ENCODE results near the gene KIFAP3. TPM values are rescaled to one million over a fixed set of nuclear protein-coding genes. Genes with fewer than 3 reads are reported as not detected.
"Not testable (repeated sequence)": the region's sequence is repeated elsewhere in the genome, so short reads cannot be mapped to it uniquely, and the experiment has no call there.

Gene KIFAP3
- total RNA-seq, 2 donors from 2014 or later = 23.2 to 27.1 TPM

- peaks cover 0 to 5% of the 10 kb centered on the region in 2 donors for H3K9me3 Mint-ChIP-seq
- H3K4me3 Mint-ChIP-seq = no peak overlapping the region
- ATAC-seq (replicated peaks in 1 of 2) = no peak
- peaks cover 27% of the 10 kb centered on the region for H3K4me1 Mint-ChIP-seq (ENCODE audit: low read depth)
- H3K27me3 Mint-ChIP-seq (ENCODE audit: low read depth) = no peaks in the 10 kb centered on the region
- peaks cover 3 to 8% of the 10 kb centered on the region in 2 donors for H3K36me3 Mint-ChIP-seq (ENCODE audit: insufficient read depth in 2 of 2)
- no peak overlapping the region for H3K27ac Mint-ChIP-seq
- no peak for DNase-seq
Measured at GRCh38 chr1:170077926-170078325, 3.4 kb upstream of the KIFAP3 start.

- H3K4me3 Mint-ChIP-seq = not testable (repeated sequence)
Measured at GRCh38 chr1:170076952-170077351, 2.5 kb upstream of the KIFAP3 start.

GRCh38 chr1:170076199-170076598, 1.7 kb upstream of the KIFAP3 start:
- Mint-ChIP-seq H3K27me3 (ENCODE audit: low read depth) (no peaks in the 10 kb centered on the region), H3K36me3 (ENCODE audit: insufficient read depth in 2 of 2) (peaks cover 3 to 10% of the 10 kb centered on the region in 2 donors)

More at GRCh38 chr1:170076952-170077351, 2.5 kb upstream of the KIFAP3 start:
- not testable (repeated sequence) for H3K9me3 Mint-ChIP-seq; H3K27ac Mint-ChIP-seq; H3K27me3 Mint-ChIP-seq (ENCODE audit: low read depth); H3K36me3 Mint-ChIP-seq (ENCODE audit: insufficient read depth in 2 of 2); ATAC-seq (replicated peaks in 1 of 2); DNase-seq
- peaks cover 33% of the 10 kb centered on the region for H3K4me1 Mint-ChIP-seq (ENCODE audit: low read depth)

DNA sequence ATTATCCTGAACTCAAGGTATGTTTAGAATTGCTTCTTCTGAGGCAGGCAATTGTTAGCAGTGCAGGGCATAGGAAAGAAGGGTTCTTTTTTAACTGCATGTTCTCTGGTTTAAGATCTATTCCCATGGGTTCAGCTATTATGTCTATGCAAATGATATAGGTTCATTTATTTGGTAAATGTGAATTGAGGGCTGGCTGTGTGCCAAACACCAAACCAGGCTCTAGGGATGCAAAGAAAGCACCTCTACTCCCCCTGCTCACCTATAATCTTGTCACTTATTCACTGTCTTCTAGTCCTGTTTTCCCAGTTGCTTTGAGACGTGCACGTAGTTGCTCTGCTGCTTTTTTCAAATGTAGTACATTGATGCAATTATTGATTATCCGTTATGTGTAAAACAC, 691 bp upstream of the KIFAP3 start:
- peaks cover 3 to 10% of the 10 kb centered on the region in 2 donors for H3K36me3 Mint-ChIP-seq (ENCODE audit: insufficient read depth in 2 of 2)
- no peak for ATAC-seq (replicated peaks in 1 of 2)
- no peaks in the 10 kb centered on the region for H3K27me3 Mint-ChIP-seq (ENCODE audit: low read depth)
- H3K27ac Mint-ChIP-seq = peak overlapping the region; percentile 93
- H3K9me3 Mint-ChIP-seq = peaks cover 0 to 5% of the 10 kb centered on the region in 2 donors
- no peak for DNase-seq
- H3K4me1 Mint-ChIP-seq (ENCODE audit: low read depth) = peaks cover 50% of the 10 kb centered on the region
- H3K4me3 Mint-ChIP-seq = peak overlapping the region; percentile 97 to 99

More at GRCh38 chr1:170076199-170076598, 1.7 kb upstream of the KIFAP3 start:
- DNase-seq (no peak), ATAC-seq (replicated peaks in 1 of 2) (no peak)
- H3K9me3 Mint-ChIP-seq = peaks cover 0 to 5% of the 10 kb centered on the region in 2 donors
- H3K4me3 Mint-ChIP-seq = no peak overlapping the region
- H3K4me1 Mint-ChIP-seq (ENCODE audit: low read depth) = peaks cover 40% of the 10 kb centered on the region
- H3K27ac Mint-ChIP-seq = no peak overlapping the region

DNA sequence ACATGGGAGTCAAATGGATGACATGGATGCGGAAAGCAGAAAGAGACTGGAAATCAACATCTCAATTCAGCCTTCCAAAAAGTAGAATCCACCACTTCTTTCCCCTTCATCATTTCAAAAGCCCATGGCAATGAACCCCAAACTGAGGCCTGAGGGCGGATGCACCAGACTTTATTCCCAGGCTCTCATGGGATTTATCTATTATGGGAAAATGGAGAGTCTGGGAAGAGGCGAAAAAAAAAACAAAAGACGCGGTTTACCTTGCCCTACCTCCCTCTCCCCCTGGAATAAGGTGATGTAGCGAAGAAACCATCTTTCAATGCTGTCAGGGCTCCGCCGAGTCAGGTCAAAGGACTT, 624 bp downstream of the KIFAP3 start:
- Mint-ChIP-seq H3K27ac (peak overlapping the region; percentile 93), H3K4me1 (ENCODE audit: low read depth) (peaks cover 63% of the 10 kb centered on the region), H3K4me3 (peak overlapping the region; percentile 97 to 99), H3K27me3 (ENCODE audit: low read depth) (no peaks in the 10 kb centered on the region), H3K9me3 (peaks cover 0 to 2% of the 10 kb centered on the region in 2 donors), H3K36me3 (ENCODE audit: insufficient read depth in 2 of 2) (peaks cover 5 to 9% of the 10 kb centered on the region in 2 donors)
- no peak for DNase-seq
- peak; percentile 0 to 1 for ATAC-seq (replicated peaks in 1 of 2)

DNA sequence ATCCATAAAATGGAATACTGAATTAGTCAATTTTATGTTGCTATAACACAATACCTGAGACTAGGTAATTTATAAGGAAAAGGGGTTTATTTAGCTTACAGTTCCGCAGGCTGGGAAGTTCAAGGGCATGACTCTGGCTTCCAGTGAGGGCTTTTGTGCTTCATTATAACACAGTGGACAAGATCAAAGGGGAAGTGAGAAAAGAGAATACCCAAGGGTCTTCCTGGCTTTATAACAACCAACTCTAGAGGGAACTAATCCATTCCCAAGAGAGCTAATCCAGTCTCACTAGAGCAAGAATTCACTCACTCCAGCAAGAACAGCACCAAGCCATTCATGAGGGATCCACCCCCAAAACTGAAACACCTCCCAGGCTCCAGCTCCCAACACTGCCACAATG, 3.1 kb downstream of the KIFAP3 start:
- no peaks in the 10 kb centered on the region for H3K27me3 Mint-ChIP-seq (ENCODE audit: low read depth)
- DNase-seq (no peak), ATAC-seq (replicated peaks in 1 of 2) (no peak)

DNA sequence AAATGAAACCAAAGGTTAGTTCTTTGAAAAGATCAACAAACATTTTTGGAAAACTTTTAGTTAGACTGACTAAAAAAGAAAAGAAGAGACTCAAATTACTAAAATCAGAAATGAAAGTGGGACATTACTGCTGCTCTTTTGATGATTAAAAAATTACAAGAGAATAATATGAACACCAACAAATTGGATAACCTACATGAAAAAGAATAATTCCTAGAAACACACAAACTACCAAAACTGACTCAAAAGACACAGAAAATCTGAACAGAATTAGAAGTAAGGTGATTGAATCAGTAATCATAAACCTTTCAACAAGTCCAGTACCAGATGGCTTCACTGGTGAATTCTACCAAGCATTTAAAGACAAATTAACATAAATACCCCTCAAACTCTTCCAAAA, 5.6 kb downstream of the KIFAP3 start:
- no peaks in the 10 kb centered on the region for H3K9me3 Mint-ChIP-seq

More for the DNA sequence above, 3.1 kb downstream of the KIFAP3 start:
- Mint-ChIP-seq H3K4me3 (no peak overlapping the region), H3K9me3 (no peaks in the 10 kb centered on the region), H3K27ac (no peak overlapping the region), H3K36me3 (ENCODE audit: insufficient read depth in 2 of 2) (peaks cover 2 to 6% of the 10 kb centered on the region in 2 donors), H3K4me1 (ENCODE audit: low read depth) (peaks cover 87% of the 10 kb centered on the region)

GRCh38 chr1:170067253-170067819, 7.2 kb downstream of the KIFAP3 start:
- H3K4me3 Mint-ChIP-seq = peak overlapping the region; percentile 75 to 90
- ATAC-seq (replicated peaks in 1 of 2) (peak; percentile 31 to 35), DNase-seq (no peak)
- H3K27ac Mint-ChIP-seq = peak overlapping the region; percentile 64
- H3K4me1 Mint-ChIP-seq (ENCODE audit: low read depth) = peaks cover 66% of the 10 kb centered on the region
- no peaks in the 10 kb centered on the region for H3K9me3 Mint-ChIP-seq
- H3K36me3 Mint-ChIP-seq (ENCODE audit: insufficient read depth in 2 of 2) = peaks cover 2 to 9% of the 10 kb centered on the region in 2 donors
- H3K27me3 Mint-ChIP-seq (ENCODE audit: low read depth) = no peaks in the 10 kb centered on the region

More for the DNA sequence above, 5.6 kb downstream of the KIFAP3 start:
- Mint-ChIP-seq H3K4me3 (peak overlapping the region; percentile 75 to 90), H3K27me3 (ENCODE audit: low read depth) (no peaks in the 10 kb centered on the region), H3K4me1 (ENCODE audit: low read depth) (peaks cover 70% of the 10 kb centered on the region), H3K36me3 (ENCODE audit: insufficient read depth in 2 of 2) (peaks cover 2 to 6% of the 10 kb centered on the region in 2 donors), H3K27ac (peak overlapping the region; percentile 64)
- DNase-seq = no peak
- peak; percentile 50 to 74 for ATAC-seq (replicated peaks in 1 of 2)

- peaks cover 4 to 12% of the 10 kb centered on the region in 2 donors for H3K36me3 Mint-ChIP-seq (ENCODE audit: insufficient read depth in 2 of 2)
- peaks cover 0 to 4% of the 10 kb centered on the region in 2 donors for H3K9me3 Mint-ChIP-seq
- no peak for ATAC-seq (replicated peaks in 1 of 2)
- H3K4me3 Mint-ChIP-seq = no peak overlapping the region
- no peak for DNase-seq
- peaks cover 42% of the 10 kb centered on the region for H3K4me1 Mint-ChIP-seq (ENCODE audit: low read depth)
- no peak overlapping the region for H3K27ac Mint-ChIP-seq
- no peaks in the 10 kb centered on the region for H3K27me3 Mint-ChIP-seq (ENCODE audit: low read depth)
Measured at GRCh38 chr1:170064821-170065220, 9.7 kb downstream of the KIFAP3 start.

DNA sequence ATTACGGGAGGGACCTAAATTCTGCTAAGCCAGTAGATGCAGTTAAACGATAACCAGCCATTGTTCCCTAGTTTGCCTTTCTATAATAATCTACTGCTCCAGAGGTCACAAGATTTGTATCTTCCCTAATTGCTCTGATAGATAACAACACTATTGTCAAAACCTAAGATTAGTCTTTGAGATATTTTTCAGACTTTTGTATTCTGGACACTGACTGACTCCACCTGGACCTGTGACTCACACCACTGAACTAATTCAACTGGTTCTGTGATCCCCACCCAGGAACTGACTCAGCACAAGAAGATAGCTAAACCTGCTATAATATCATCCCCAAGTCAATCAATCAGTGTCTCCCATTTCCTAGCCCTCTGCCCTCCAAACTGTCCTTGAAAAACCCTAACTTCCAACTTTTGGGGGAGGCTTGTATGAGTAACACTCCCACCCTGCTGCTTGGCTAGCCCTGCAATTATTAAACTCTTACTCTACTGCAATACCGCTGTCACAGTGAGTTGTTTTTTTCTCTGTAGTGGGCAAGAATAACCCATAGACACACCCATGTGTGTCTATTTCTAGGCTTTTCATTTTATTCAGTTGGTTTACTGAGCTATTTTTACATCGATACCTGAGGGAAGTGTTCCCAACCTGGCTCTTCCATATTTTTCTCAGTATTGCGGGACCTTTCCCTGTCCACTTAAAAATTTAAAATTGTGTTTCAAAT, 11.2 kb downstream of the KIFAP3 start:
- DNase-seq (no peak), ATAC-seq (replicated peaks in 1 of 2) (peak in 1 of 2 donors; percentile 42)
- Mint-ChIP-seq H3K27me3 (ENCODE audit: low read depth) (no peaks in the 10 kb centered on the region), H3K4me3 (no peak overlapping the region), H3K9me3 (peaks cover 0 to 4% of the 10 kb centered on the region in 2 donors), H3K36me3 (ENCODE audit: insufficient read depth in 2 of 2) (peaks cover 2 to 11% of the 10 kb centered on the region in 2 donors), H3K27ac (no peak overlapping the region), H3K4me1 (ENCODE audit: low read depth) (peaks cover 27% of the 10 kb centered on the region)

GRCh38 chr1:170061676-170062075, 12.8 kb downstream of the KIFAP3 start:
- not testable (repeated sequence) for H3K9me3 Mint-ChIP-seq; ATAC-seq (replicated peaks in 1 of 2); H3K4me3 Mint-ChIP-seq; H3K27ac Mint-ChIP-seq; H3K27me3 Mint-ChIP-seq (ENCODE audit: low read depth); DNase-seq
- Mint-ChIP-seq H3K4me1 (ENCODE audit: low read depth) (peaks cover 11% of the 10 kb centered on the region), H3K36me3 (ENCODE audit: insufficient read depth in 2 of 2) (peaks cover 2 to 11% of the 10 kb centered on the region in 2 donors)

DNA sequence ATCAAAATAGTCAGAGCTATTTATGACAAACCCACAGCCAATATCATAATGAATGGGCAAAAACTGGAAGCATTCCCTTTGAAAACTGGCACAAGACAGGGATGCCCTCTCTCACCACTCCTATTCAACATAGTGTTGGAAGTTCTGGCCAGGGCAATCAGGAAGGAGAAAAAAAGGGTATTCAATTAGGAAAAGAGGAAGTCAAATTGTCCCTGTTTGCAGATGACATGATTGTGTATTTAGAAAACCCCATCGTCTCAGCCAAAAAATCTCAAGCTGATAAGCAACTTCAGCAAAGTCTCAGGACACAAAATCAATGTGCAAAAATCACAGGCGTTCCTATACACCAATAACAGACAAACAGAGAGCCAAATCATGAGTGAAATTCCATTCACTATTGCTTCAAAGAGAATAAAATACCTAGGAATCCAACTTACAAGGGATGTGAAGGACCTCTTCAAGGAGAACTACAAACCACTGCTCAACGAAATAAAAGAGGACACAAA, 14.4 kb downstream of the KIFAP3 start:
- H3K27ac Mint-ChIP-seq; H3K27me3 Mint-ChIP-seq (ENCODE audit: low read depth); H3K4me3 Mint-ChIP-seq; ATAC-seq (replicated peaks in 1 of 2); DNase-seq; H3K9me3 Mint-ChIP-seq; H3K4me1 Mint-ChIP-seq (ENCODE audit: low read depth): not testable (repeated sequence)
- peaks cover 2 to 11% of the 10 kb centered on the region in 2 donors for H3K36me3 Mint-ChIP-seq (ENCODE audit: insufficient read depth in 2 of 2)

DNA sequence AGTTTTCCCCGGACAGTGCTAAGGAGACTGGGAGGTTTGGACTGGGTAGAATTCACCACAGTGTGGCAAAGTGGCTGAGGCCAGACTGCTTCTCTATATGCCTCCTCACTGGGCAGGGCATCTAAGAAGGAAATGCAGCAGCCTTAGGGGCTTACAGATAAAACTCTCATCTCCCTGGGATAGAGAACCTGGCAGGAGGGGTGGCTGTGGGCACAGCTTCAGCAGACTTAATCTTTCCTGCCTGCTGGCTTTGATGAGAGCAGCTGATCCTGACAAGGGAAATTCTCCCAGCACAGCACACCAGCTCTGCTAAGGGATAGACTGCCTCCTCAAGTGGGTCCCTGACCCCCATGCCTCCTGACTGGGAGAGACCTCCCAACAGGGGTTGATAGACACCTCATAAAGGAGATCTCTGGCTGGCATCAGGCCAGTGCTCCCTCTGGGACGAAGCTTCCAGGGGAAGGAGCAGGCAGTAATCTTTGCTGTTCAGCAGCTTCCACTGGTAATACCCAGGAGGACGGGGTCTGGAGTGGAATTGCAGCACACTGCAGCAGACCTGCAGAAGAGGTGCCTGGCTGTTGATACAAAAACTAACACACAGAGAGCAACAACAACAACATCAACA, 25.2 kb downstream of the KIFAP3 start:
- Mint-ChIP-seq H3K36me3 (ENCODE audit: insufficient read depth in 2 of 2) (peaks cover 15 to 20% of the 10 kb centered on the region in 2 donors), H3K27ac (no peak overlapping the region), H3K4me1 (ENCODE audit: low read depth) (no peaks in the 10 kb centered on the region), H3K27me3 (ENCODE audit: low read depth) (no peaks in the 10 kb centered on the region), H3K9me3 (peaks cover 0 to 4% of the 10 kb centered on the region in 2 donors), H3K4me3 (no peak overlapping the region)
- ATAC-seq (replicated peaks in 1 of 2) = no peak
- no peak for DNase-seq
